Umbilical cord (tissue), 2 donors: Measurements from ENCODE around the gene KCNQ4. TPM values are rescaled to one million over a fixed set of nuclear protein-coding genes. Genes with fewer than 3 reads are reported as not detected.

ENCODE experiments used
- DNase-seq: peaks from one replicate; pipeline ENCODE4 v3.0.0-alpha.2; 2015; ENCODE audit warnings: low spot score
- total RNA-seq: library from RNA; depleted of rRNA; stranded (reverse); fragments of >200 nt; gene quantifications from one replicate; pipeline ENCODE4 v1.2.3, GENCODE V29; 2014; ENCODE audit warnings: low replicate concordance; ENCODE audit not compliant: insufficient read depth

Gene KCNQ4
- total RNA-seq, 1 donor from 2014 or later, result 3.4 TPM

DNA sequence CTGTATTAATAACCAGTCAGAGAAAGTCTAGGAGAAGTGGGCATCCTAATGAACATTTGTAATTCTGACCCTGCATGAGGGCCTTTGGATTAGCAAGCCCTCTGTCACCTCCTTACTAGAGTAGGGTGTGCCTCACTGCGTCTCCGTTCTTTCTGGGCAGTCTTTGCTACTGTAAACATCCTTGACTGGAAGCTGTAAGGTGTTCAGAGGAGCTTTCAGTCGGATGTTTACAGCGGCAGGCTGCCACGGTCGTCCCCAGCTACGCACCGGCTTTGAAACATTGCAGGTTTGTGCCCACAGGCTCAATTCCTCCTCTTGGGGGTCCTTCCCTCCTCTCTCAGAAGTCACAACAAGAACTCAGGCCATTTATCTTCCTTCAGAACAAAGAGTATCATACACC is 29.4 kb upstream of the KCNQ4 start:
- no peak for DNase-seq

DNA sequence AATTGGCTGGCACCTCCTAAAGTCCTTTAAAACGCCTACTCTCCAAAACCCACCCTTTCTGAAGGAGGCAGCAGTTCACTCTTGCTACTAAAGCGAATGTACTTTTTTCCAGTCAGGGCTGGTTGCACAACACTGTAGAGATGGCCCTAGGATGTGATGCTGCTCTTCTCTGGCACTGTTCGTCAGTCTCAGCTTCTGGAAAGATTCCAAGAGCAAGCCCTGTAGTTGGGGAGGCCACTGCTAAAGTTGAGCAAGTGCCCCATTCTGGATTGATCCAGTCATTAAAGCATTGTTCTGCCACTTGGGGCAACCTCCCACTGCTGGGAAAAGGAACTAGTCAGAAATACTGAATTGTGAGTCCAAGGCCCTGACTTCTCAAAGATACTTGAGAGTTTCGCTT is 28.5 kb upstream of the KCNQ4 start:
- DNase-seq, result no peak

DNA sequence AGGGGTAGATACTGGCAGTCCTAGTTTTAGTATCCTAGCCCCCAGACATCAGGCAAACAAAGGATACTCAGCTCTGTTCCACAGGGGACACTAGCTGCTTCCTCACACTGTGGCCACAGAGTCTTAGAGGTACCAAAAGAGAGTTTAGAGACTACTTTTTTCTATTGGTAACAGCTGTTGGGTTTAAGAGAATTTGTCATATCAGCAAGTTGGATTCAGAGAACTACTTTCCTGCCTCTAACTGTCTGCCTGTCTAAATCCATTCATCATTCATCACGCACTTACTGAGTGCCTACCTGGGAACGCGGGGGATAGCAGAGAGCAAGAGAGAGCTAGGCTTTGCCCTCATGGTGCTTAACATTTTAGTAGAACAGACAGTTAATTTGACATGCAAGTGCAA is 27.1 kb upstream of the KCNQ4 start:
- no peak for DNase-seq

DNA sequence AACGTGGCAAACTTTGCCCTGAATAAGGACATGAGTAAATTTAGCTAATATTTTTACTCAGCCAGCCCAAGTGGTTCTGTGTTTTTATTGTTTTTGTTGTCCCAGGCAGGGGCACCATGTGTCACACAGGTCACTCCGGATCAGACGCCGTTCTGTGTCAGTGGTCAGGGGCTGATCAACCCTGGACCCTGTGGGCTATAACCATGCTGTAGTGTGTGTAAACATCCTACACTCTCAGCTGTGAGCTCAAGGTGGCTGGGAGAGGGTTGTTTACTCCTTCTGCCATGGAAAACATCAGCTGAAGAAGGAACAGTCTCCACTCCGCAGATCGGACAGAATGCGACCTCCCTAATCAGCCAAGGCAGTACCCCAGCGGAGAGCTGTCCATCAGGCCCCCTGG is 26.5 kb upstream of the KCNQ4 start:
- no peak for DNase-seq

DNA sequence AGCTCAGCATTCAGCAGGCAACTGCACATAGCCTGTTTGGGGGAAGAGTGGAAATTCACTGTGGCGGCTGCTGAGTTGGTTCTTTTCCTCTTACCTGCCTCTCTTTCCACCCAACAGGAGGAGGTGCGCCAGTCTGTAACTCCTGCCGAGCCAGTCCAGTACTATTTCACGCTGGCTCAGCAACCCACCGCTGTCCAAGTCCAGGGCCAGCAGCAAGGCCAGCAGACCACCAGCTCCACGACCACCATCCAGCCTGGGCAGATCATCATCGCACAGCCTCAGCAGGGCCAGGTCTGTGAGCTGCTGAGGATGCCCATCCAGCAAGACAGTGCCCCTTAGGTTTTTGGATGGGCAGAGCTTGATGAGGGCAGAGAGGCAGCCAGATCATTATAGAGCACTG is 25.6 kb upstream of the KCNQ4 start:
- DNase-seq, result no peak

DNA sequence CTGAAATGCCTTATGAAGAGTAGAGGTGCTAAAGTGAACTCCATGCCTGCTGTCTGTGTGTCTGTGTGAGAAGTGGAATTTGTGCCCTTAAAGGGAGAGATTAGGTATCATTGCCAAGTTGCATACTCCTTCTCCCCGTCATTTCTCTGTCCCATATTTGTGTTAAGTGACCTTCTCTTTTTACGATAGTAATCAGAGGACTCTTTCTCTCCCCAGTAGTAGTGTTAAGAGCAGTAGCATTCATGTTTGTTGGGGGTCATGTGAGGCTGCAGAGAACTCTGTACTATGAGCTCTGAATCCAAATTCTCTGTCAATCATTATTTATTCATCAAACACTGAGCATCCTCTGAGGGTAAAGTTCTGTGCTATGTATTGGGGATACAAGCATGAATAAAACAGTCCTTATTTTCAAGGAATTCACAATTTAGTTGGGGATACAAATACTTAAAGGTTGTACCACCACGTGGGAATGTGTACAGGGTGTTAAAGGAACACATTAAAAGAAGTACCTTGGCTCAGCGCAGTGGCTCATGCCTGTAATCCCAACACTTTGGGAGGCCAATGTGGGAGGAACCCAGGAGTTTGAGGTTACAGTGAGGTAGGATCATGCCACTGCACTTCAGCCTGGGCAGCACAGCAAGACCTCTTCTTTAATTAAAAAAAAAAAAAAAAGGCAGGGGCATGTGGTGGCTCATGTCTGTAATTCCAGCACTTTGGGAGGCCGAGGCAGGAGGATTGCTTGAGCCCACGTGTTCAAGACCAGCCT is 24.8 kb upstream of the KCNQ4 start:
- DNase-seq, result no peak

DNA sequence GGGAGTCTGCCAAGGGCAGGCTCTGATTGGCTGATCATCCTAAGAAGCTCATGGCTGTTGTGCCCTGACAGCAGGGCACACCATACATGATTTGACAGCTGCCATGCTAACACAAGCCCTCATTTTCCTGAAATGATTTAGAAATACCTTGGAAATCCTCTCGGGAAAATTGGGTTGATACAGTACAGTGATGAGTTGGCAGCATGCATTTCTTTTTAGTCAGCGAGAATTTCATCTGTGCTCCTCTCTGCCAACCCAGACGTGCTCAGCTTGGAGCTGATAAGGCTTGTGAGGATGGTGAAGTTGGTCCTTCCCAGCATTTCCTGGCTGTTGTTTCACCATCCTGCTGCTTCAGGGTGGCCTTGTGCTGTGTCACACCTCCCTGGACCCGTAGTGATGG is 22.6 kb upstream of the KCNQ4 start:
- DNase-seq, result no peak

DNA sequence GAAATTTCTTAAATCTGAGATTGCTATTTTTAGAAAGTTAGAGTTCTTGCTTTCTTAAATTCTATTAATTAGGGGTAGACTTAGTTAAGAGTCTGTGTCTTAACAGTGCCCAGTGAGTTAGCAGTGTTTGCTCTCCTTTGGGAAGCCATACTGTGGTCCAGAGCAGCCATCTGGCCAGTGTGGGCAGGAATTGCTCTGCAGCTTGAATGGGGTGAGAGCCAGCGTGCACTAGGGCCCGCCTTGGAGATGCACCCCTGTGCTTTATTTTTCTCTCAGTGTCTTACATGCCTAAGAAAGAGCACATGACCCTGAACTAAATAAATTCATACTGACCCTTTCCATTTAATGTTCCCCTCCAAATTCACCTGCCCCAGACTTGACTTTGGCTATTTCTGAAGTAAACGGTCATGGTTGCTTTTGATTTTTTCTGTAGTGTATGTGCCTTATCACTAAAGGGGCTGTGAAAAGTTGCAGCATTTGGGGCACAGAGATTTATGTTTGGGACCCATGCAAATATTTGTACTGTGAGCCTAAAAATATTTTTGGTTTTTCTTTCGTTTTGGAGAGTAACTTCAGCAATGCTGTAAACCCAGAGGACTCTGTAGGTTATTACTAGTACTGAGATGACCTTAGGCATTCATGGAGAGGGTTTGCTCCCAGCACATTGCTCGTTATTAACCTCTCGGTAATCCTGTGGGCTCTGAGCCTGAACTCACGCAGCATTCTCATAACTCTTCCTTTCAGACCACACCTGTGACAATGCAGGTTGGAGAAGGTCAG is 21.3 kb upstream of the KCNQ4 start:
- DNase-seq, result no peak

DNA sequence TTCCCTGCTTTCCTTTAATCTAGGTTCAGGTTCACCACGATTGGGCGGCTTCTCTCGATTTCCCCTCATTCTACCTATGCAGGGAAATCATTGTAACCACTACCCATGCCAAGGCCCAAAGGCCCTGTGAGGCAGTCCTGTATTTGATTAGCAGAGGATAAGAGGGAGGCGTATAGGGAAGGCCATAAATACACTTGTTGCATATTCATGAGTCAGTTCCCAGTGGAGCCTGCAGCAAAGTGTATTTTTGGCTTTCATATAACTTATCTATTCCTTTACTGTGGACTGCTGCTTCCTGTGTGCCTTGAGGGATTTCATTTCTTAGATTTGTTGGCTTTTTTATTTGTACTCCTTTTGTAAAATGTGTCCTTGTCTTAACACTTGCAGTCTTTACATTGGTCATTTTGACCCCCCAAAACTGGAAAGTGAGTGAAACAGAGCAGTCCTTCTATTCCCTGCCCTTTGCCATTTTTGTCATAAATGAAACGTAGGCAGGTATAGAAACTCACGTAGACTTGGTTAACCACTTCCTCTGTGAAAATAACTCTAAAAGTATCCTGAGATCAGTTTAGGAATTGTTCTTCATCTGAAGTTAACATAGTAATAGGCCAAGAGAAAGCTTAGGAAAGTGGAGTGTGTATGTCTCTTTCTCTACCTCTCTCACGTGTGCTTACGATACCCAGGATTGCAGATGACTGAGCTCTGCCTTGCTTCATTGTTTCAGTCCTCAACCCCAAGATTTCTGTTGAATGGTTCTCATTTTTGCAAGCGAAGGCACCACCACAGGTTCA is 19.6 kb upstream of the KCNQ4 start:
- DNase-seq, result no peak

DNA sequence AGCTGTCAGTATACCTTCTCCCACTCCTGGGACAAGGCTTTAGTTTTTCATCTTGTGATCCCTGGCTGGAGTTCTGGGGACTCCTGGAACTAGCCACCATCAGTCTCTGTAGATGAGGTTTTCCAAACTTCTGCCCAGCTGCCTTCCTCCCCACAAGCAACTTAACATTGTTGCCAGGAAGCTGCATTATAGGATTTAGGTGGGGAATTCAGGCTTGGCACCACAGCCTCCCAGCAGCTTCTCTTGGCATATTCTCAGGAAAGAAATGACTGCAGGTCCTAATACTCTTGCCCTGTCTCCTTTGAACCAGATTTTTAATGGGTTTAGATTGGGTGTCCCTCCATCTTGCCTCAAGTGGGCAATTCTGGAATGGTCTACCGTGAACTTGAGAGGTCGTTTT is 18.6 kb upstream of the KCNQ4 start:
- peak; percentile 58 for DNase-seq

DNA sequence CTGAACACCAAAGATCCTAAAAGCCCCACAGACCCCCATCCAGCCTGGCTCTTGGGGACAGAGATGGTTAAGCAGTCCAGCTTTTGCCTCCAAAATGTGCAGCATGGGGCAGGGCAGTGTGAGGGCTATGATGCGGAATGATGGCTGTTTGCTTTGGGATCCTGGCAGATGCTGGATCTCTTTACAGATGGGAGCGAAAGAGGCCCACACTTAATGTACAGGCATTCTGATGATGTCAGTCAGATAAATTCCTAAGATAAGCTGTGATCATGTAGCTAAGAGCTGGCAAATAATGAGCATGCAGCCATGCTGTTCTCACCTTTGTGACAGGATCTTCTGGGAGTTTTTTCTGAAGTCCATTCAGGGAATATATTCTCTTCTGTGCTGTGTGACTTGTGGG is 17.6 kb upstream of the KCNQ4 start:
- DNase-seq, result no peak

DNA sequence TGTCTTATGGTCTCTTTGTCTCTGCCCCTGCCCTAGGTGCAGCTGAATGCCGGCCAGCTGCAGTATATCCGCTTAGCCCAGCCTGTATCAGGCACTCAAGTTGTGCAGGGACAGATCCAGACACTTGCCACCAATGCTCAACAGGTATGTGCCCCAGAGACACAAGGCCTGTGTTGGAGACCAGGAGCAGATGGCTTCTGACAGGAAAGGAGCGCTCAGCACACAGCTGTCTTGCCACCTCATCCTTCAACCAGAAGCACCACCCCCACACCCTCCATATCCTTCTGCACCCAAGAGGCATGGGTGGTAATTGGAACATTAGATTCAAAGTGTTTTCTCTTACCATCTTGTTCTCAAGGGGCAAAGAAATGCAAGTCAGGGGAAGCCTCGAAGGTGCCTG is 17.0 kb upstream of the KCNQ4 start:
- no peak for DNase-seq

DNA sequence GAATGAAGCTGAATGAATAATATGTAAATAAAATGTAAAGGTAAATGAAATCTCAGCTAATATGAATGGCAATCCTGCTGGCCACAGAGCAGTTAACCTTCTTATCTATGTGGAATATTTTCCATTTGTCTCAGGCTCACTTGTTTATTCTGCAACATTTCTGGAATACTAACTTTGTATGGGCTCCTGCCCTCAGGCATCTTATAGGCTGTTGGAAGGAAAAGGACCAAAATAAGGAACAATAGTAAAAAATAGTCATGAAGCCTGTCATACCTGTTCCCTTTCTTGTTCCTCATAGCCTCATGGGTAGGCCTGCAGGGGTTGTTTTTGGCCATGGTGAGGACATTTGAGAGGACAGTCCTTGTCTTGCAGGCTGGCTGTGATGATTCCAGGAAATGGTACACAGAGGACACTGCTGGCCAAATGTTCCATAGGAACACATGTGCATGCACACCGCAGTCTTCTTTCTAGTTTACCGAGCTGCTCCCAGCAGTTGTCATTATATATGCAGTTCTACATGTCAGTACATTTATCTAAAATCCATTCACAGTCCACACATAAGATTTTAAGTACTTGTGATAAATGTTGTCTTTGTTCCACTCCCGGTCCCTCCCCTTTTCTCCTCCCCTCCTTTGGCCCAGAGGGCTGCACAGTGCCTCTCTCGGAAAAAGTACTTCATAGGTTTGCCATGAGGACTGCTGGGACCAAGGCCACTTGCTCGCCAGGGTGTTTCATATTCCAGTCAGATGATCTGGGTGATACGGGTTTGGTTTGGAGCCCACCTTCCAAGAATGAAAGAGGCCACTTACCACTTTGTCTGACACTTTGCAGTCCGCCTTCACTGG is 15.2 kb upstream of the KCNQ4 start:
- DNase-seq, result no peak

DNA sequence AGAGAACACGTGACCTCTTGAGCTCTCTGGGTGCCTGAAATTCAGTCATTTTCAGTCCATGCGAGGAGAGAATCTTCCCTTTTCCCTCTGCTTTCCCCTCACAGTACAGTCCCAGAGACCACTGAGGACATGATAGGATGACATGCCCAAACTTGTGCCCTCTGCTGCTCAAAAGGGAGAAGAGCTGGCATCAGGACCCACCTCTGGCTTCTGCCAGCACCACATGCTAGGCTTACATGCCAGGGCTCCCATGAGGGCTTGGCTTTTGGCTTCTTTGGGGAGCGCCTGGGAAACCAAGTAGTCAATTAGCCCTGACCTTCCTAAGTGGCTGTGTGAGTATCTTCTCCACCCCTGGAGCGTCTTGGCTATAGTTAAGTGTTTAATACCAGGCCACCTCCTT is 13.8 kb upstream of the KCNQ4 start:
- DNase-seq, result no peak

DNA sequence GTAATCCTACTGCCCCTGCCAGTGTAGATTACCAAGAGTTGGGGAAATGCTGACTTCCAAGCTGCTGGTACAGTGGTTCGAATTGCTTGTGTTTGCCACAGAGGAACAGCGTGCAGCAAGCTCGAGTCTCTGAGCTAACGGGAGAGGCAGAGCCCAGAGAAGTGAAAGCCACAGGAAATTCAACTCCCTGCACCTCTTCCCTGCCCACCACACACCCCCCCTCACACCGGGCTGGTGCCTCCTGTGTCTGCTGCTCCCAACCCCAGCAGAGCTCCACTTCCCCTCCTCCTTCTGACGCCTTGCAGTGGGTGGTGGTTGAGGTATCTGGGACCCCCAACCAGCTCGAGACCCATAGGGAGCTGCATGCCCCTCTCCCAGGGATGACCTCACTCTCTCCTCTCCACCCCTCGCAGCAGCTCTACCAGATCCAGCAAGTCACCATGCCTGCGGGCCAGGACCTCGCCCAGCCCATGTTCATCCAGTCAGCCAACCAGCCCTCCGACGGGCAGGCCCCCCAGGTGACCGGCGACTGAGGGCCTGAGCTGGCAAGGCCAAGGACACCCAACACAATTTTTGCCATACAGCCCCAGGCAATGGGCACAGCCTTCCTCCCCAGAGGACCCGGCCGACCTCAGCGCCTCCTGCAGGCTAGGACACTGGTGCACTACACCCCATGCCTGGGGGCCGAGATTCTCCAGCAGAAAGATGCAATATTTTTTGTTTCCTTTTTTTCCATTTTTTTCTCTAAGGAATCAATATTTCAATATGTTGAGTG is 13.1 kb upstream of the KCNQ4 start:
- no peak for DNase-seq

DNA sequence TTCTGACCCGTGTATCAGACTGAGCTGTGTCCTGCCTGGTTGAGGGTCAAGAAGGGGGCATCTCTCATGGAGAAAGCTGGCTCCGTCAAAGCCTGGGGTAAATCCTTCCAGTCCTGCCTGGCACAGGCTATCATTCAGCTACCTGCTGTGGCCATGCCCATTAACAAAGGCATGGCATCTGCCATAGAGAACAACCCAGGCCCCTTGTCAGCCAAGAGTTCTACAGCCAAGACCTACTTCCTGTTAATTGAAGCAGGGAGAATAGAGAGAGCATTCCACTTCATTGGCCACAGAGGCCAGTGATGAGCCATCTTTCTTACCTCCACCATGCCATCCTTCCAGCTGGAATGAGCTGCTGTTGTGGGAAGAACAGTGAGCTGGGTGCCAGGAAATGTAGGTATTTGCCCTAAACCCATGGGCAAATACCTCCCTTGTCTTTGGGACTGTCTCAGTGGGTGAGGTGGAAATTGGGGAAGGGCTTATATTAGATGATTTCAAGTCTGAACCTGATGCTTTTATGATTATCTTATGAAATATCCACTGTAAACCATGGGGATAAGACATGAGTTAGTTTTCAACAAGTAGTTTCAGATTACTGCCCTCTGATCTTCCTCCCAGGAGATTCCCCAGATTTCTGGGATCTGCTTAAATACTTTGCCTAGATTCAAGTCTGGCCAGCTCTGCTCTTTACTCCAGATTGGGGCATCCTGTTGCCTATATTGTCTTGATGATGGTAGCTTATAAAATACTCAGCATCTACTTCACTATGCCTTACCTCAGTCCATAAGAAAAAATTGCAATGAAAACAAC is 11.2 kb upstream of the KCNQ4 start:
- peak; percentile 82 for DNase-seq

DNA sequence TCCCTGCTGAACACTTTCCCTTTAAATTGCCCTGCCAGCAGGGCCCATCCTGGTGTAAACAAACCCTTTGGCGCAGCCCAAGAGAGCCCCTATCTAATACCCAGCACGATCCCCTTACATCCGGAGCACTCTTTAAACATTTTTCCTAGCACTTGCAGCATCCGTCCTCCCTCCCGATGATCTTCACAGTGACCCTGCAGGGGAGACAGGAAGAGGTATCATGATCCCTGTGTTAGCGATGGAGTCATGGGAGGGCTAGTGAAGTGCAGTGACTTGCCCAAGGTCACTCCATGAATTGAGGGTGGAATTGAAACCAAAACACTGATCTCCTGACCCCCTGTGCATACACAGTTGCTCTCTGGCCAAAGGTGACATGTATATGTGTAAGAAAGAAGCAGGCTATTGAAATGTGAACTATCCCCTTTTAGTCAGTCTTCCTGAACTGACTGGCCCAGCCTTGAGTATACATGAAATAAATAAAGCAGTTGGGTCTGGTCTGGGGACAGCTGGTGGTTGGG is 9.8 kb upstream of the KCNQ4 start:
- DNase-seq, result no peak

DNA sequence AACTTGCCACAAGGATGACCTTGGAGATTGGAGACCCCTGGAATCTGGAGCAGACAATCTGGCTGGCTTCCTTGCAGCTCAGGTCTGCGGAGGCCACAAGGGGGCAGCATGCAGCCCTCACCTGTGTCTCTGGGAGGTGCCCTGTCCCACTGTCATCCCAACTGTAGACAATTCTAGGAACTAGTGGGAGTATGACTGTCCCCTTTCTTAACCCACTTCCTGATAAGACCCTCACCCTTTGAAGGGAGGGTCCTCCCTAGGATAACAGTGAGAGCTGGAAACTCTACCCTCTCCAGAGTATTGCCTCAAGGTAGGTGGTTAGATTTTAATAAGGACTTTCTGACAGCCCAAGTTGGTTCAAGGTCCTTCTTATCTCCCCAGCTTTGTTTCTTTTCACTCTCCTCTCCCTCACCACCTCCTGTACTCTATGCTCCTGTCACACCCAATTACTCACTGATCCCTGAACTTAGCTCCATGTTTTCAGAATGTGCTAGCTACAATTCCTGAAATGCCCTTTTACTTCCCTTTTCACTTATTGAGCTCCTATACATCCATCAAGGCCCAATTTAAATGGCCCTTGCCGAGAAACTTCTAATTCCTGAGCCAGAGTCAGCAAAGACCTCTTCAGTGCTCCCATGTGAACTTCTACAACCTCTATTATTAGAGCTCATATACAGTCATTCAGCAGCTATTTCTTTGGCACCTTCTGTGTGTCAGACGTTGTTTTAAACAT is 9.2 kb upstream of the KCNQ4 start:
- no peak for DNase-seq
